HG03025 (cell line): Measurements from ENCODE around the gene TMSB4X.
A peak's percentile ranks its signal among the peaks of the same experiment; 100 is the strongest.
"Not testable (repeated sequence)": the region's sequence is repeated elsewhere in the genome, so short reads cannot be mapped to it uniquely, and the experiment has no call there.

Source experiments
- ATAC-seq: cut with Tn5 transposase; IDR thresholded peaks from one replicate; pipeline ENCODE4 v1.9.1; 2021; ENCODE audit warnings: mild to moderate bottlenecking, moderate library complexity; ENCODE audit not compliant: unreplicated experiment, low FRiP score

The TMSB4X gene

DNA sequence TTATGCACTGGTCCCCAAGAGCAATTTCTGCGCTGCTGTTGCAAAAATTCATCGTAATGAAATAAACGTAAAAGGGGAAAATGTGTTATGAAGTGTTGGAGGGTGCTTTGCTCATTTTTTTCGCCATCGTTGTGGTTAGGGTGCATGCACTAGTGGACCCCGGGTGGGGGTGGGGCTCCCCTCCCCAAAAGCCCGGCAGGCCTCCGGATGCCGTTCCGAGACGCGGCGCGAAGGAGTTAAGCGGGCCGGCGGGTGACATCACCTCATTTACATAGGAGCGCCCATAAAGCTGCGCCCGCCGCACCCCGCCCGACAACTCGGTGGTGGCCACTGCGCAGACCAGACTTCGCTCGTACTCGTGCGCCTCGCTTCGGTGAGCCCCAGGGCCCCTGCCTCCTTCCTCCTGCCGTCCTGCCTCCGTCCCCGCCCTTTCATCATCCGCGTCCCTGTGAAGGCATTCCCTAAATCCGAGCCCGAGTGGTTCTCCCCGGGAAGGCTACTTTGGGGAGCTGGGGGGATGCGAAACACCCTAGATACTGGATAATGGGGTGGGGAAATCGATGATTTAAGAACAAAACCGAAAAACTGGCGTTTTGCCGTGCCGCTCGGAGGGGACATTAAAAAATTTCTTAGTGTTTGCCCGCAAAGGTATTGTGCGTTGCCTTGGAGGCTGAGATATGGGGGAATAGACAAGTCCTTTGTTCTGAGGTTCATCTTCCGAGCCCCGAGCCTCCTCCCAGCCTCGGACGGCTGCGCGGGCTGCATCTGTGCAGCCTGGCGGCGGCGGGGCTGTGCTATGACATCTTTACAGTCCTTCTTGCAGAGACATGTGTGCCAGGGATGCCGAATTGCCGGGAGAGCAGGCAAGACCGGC lies at the start of gene TMSB4X:
TSS of gene TMSB4X (plus strand) at position 315 of the 874 bp plus-strand sequence.
- peak; percentile 30 for ATAC-seq

DNA sequence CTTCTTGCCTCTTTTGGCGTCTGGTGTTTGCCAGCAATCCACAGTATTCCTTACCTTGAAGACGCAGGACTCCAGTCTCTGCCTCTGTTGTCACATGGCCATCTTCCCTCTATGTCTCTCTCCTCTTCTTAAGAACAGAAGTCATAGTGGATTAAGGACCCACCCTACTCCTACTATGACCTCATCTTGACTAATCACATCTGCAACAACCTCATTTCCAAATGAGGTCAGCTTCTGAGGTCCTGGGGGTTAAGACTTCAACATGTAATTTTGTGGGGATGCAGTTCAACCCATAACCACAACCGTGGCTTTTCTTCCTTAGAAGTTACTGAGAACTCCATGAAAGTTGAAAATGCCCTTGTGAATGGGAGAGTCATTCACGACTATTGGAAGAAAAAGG lies 45.2 kb upstream of the TMSB4X start:
- no peak for ATAC-seq

DNA sequence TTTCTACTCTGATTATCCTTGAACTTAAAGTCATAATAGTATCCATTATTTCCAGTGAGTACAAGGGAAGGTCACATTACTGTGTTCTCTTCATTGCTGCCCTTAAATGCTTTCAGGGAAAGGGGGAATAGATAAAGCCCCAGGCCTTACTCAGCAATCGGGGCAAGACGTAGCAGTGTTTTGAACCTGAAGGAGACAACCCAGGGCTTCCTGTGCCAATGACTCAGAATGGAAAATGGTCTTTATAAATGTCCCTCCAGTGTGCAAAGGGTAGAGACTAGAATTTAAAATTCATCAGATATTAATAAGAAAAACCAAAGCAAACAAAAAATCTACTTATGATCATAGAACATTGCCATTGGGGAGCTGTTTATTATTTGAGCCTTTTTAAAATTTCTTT lies 44.8 kb upstream of the TMSB4X start:
- ATAC-seq, result no peak

DNA sequence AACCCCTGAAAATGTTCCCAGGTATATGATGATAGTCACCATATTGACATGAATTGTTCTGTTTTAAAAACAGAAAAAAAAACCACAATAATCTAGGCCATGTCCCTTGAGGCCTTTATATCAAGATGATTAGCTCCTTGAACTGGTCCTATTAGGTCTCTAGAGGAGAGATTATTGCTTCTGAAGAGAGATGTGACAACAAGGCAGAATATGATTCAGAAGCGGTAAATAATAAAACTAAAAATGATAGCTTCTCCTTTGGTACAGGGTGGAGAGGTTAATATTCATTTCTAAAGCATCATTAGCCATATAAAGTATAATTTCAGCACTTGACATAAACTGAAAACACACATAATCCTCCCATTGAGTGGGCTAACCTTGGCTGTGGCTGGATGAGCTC lies 42.7 kb upstream of the TMSB4X start:
- no peak for ATAC-seq

DNA sequence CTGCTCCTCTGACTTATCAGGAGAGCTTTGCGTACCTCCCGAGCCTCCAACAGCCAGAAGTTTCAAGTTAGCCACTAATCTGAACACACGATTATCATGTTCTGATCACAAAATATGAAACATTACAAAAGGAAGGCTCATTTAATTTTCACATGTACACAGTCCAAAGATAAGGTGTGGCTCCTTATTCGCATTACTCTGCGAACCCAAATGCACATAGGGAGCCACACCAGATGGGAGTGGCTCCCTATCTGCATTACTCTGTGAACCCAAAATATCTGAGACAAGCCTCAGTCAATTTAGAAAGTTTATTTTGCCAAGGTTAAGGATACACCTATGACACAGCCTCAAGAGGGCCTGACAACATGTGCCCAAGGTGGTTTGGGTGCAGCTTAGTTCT lies 40.1 kb upstream of the TMSB4X start:
- ATAC-seq, result no peak

DNA sequence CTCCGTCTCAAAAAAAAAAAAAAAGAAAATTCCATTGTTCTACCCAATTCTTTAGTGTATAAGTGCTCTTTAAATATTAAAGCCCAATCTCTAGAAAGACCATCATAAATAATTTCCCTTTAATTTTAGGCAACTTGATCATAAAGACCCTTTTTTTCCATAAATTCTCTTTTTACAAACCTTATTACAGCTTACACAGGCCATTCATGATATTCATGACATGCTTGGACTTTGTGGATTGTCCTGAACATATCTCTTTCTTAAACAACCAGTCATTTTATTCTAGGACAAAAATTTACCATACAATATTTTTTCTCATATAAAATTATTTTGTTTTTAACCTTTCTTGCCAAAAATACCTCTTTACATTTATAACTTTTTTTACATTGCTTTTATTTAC lies 38.0 kb upstream of the TMSB4X start:
- no peak for ATAC-seq

DNA sequence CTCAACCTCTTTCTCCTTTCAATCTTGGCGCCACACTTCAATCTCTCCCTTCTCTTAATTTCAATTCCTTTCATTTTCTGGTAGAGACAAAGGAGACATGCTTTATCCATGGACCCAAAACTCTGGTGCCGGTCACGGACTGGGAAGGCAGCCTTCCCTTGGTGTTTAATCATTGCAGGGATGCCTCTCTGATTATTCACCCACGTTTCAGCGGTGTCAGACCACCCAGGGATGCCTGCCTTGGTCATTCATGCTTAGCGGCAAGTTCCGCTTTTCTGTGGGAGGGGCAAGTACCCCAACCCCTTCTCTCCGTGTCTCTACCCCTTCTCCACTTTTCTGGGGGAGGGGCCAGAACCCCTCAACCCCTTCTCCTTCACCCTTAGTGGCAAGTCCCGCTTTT lies 34.4 kb upstream of the TMSB4X start:
- ATAC-seq, result not testable (repeated sequence)

DNA sequence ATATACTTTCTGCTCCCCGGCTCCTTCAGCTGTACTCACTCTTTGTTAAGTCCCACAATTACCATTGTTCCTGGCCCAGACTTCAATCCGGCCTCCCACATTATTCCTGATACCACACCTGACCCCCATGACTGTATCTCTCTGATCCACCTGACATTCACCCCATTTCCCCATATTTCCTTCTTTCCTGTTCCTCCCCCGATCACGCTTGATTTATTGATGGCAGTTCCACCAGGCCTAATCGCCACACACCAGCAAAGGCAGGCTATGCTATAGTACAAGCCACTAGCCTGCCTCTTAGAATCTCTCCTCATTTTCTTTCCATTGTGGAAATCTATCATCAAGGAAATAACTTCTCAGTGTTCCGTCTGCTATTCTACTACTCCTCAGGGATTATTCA lies 31.3 kb upstream of the TMSB4X start:
- ATAC-seq, result not testable (repeated sequence)

DNA sequence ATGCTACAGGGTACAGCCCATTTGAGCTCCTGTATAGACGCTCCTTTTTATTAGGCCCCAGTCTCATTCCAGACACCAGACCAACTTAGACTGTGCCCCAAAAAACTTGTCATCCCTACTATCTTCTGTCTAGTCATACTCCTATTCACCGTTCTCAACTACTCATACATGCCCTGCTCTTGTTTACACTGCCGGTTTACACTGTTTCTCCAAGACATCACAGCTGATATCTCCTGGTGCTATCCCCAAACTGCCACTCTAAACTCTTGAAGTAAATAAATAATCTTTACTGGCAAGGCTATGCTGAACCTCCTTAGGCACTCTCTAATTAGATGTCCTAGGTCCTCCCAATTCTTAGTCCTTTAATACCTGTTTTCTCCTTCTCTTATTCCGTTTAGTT lies 30.5 kb upstream of the TMSB4X start:
- not testable (repeated sequence) for ATAC-seq

DNA sequence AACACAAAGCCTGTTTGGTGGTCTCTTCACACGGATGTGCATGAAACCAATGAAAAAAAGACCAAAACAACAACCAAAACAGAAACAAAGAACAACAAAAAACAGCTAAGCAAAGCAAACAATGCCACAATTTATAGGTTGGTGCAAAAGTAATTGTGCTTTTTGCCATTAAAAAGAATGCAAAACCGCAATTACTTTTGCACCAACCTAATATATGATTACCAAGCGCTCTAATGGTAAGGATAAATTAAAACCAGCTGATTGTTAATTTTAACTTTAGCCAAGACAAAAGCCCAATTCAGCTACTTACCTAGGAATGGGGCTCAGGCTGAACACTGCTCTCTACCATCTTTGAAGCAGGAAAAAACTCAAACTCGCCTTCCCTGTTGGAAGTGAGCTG lies 29.4 kb upstream of the TMSB4X start:
- ATAC-seq, result no peak

DNA sequence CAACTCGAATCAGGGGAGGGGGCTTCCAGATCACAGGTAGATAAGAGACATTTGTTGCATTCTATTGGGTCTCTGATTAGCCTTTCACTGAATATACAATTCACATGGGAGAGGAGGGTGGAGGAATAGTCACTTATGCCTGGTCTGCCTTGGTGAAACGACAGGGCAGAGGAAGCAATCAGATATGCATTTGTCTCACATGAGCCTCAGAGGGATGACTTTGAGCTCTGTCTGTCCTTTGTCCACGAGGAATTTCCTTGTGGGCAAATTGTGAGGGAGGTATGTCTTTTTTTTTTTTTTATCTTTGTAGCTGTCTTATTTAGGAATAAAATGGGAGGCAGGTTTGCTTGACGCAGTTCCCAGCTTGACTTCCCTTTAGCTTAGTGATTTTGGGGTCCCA lies 28.5 kb upstream of the TMSB4X start:
- ATAC-seq, result no peak

DNA sequence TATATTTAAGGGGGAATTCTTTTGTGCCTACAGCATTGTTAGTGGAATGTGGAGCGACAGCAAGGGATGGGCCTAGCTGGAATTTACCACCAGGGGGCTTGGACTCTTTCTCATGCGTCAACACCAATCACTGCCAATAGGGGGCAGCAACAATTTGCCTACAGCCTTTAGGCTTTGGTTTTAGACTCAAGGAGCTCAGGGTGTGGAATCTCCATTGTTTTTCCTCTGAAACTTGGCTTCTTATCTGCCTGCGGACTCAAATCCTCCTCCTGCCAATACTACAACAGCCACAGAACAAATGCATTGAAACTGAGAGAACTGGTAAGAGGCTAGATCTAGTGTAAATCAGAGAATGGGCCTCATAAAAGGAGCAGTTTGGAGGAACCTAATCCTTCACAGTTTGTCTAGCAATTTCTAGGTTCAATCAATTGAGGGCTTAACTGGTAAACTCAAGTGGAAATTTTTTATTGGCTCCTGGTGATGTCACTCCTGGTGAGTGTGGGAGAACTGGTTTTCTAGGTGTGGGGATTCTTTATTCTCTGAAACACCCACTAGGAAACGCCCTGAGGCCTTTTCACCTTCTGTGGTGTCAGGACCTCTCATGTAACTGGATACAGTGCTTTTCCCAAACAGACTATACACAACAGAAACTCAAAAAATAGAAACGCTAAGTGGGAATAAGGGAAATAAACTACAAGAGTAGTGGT lies 27.9 kb upstream of the TMSB4X start:
- ATAC-seq, result no peak

DNA sequence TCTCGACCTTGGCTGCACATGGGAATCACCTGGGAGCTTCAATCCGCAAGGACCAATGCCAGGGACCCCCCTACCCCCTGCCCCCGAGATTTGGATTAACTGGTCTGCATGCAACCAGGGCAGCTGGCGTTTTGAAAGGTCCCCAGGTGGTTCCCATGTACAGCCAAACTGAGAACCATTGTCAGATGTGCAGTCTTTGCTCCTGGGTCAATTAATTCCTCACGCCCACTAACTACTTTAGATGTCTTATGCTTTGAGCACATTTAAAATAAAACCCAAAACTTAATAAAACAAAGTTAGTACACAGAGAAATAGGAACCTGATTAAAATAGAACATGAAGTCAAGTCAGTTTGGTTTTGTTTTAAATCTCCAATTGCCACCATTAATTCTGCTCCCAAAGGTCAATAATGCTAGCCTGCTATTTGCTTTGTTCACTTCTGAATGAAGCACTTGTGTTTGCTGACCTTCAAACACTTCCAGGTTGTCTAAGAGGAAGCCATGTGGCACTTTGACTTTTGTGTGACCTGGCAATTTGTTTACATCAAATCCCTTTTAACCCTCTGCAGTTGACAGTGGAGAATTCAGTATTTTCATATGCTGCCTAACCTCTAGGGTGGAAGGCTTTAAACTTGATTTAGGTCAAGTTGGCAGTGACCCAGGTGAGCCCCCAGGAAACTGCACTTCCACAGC lies 27.2 kb upstream of the TMSB4X start:
- no peak for ATAC-seq

DNA sequence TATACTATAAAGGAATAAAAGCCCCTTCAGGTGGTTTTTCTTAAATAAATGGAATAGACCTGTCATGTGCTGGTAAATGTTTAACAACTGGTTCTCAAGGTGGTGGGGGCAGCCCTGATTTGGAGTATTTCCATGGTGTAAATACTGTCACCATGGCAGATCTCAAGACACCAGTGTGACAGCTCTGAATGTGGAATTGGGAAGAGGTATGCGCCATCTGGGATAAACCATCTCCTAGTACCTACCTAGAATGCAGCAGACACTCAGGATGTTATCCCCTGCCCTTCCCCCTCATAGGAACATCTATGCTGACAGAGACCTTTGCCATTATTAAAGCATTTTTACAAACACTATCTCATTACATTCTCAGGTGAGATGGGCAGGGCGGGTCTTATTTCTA lies 26.4 kb upstream of the TMSB4X start:
- ATAC-seq, result no peak

DNA sequence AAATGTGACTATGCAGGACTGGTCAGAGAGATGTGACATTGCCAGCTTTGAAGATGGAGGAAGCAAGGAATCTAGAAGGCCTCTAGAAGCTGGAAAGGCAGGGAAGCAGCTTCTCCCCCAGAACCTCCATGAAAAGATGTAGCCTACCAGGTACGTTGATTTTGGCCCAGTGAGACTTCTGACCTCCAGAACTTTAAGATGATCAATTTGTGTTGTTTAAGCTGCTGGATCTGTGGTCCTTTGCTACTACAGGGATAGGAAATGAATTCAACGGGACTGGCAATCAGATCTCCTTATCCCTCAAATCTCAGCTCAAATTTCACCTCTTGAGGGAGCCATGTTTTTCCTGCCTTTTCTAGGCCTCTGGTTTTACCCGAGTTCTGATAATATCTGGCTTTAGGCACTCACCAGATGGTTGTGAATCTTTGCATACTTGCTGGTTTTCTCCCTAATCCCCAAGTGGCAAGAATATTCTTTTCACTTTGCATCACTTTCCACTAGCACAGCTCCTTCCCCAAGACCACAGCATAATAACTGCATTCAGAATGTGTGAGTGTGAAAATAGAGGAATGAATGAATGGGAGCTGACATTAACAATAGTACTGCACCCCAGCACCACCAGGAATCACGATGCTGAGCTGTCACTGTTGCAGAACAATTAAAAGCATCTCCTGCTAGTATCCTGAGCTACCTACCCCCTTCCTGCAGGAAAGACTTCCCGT lies 25.5 kb upstream of the TMSB4X start:
- no peak for ATAC-seq

DNA sequence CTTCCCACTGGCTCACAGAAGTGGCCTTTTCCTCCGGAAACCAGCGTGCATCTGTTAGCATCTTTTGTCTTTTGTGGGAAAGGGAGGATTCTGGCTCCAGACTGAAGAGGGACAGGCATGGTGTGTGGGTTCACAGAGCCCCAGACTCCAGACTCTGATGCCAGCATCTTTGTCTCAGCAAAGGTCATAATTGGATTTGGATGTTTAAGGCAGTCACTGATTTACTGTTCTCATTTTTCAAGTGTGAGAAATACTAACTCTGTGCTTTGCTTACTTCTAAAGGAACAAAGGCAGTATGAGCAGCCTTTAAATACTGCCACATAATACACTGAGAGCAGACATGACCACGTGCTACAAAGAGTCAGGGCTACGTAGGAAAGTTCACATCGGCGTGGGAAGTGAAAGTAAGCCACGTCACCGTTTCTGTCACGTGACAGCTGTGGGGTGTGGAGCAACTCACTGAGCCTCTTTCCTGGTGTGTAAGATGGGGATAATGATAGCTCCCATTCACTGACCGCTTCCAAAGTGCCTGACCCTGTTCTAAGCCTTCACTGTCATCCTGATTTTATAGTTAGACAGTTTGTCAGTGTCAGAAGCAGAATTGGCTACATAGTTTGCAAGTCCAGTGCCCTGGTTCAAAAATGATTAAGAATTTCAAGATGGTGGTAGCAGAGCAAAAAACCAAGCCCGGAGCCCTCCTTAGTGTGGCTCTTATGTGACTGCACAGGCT lies 24.8 kb upstream of the TMSB4X start:
- ATAC-seq, result peak; percentile 44

DNA sequence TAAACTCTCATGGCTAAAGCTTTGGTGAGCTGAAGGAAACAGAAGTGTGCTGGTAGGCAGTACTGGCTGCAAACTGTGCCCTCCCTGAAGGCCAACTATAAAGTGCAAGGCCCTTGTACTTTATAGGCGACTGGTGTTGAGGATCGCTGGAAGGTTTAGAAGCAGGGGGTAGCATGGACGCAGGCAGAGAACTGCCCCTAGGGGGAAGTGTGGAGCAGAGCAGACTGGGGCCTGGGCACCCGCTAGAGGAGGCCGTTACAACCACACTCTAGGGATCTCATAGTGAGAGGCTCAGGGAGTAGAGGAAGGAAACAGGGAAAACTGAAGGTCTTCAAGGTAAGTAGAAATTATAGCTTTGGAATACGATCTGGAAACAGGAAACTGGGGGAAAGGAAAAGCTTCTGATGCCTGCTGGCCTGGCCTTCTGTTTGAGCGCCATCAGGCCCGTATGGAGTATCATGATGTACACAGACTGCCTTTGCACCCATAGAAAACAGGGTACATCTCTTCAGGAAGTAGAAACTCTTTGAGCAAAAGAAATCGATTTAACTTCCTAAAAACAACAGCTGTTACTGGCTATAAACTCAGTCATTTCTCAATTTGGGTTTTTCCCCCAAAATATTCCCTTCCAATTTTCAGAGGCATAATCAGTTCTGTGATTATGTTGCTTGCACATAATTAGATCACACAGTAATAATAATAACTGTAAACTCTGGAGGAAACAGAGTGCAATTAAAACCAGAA lies 23.9 kb upstream of the TMSB4X start:
- ATAC-seq, result no peak

DNA sequence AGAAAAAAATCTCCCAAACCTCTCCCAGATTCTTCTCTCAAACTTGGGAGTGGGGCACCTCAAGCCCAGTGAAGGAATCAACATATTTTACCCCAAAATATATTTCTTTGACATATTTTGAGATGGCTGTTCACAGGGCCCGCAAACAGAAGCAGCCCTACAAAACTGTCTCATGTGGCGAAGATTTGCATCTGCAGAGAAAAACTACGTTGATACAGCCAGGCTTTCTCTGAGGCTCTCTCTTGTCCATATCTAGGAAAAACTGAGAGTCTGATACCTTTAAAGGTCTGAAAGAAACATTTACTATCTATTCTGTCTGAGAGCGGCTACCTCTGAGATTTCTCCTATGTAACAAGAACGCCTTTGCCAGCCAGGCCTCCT lies 23.3 kb upstream of the TMSB4X start:
- ATAC-seq, result no peak

DNA sequence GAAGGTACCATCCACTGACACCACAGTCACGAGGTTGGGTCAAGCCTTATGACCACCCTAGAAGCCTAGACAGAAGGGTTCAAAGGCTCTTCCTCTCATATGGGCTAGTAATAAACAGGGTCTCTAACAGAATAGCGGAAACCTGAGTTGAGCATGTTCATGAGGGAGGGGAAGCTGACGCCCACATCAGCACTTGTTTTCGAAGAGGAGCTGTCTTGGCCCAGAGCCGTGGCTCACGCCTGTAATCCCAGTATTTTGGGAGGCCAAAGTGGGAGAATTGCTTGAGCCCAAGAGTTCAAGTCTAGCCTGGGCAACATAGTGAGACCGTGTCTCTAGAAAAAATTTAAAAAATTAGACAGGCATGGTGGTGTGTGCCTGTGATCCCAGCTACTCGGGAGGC lies 21.5 kb upstream of the TMSB4X start:
- no peak for ATAC-seq
